Measurements from ENCODE around the gene BAG1.

- TF ChIP-seq SP1 (IDR thresholded peaks at IDR 0.05) (no peak), FOXA1 (IDR thresholded peaks at IDR 0.05) (no peak), FOXK2 (IDR thresholded peaks at IDR 0.05) (no peak), FOXM1 (IDR thresholded peaks at IDR 0.05; ENCODE audit: borderline replicate concordance) (no peak), ZNF384 (IDR thresholded peaks at IDR 0.05) (no peak), SUZ12 (IDR thresholded peaks at IDR 0.05) (no peak), PKNOX1 (IDR thresholded peaks at IDR 0.05) (no peak)
Observed at GRCh38 chr9:33263131-33264002, 1.1 kb downstream of the BAG1 start.

Measured in HEK293T (cell line).